ENCODE results near the gene ERH. TPM values are rescaled to one million over a fixed set of nuclear protein-coding genes. Genes with fewer than 3 reads are reported as not detected.
A peak's percentile ranks its signal among the peaks of the same experiment; 100 is the strongest.

The ERH gene
- total RNA-seq, 6 donors from 2014 or later: 36.7 to 121 (median 60.5) TPM

GRCh38 chr14:69345402-69345801 is 52.7 kb downstream of the ERH start:
- H3K27ac ChIP-seq: no peak overlapping the region
- no peaks in the 10 kb centered on the region for H3K36me3 ChIP-seq
- H3K27me3 ChIP-seq: peaks cover 0 to 4% (median 0%) of the 10 kb centered on the region in 4 donors
- H3K4me3 ChIP-seq: no peak overlapping the region
- ATAC-seq (ENCODE audit: low FRiP score in 2 of 2) (no peak), DNase-seq (no peak)
- TF ChIP-seq POLR2A (IDR thresholded peaks at IDR 0.05): no peak
- TF ChIP-seq, protein P1, sequence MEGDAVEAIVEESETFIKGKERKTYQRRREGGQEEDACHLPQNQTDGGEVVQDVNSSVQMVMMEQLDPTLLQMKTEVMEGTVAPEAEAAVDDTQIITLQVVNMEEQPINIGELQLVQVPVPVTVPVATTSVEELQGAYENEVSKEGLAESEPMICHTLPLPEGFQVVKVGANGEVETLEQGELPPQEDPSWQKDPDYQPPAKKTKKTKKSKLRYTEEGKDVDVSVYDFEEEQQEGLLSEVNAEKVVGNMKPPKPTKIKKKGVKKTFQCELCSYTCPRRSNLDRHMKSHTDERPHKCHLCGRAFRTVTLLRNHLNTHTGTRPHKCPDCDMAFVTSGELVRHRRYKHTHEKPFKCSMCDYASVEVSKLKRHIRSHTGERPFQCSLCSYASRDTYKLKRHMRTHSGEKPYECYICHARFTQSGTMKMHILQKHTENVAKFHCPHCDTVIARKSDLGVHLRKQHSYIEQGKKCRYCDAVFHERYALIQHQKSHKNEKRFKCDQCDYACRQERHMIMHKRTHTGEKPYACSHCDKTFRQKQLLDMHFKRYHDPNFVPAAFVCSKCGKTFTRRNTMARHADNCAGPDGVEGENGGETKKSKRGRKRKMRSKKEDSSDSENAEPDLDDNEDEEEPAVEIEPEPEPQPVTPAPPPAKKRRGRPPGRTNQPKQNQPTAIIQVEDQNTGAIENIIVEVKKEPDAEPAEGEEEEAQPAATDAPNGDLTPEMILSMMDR (IDR thresholded peaks at IDR 0.05): no peak
- TF ChIP-seq POLR2AphosphoS5 (IDR thresholded peaks at IDR 0.05): no peak
- TF ChIP-seq EP300 (IDR thresholded peaks at IDR 0.05): no peak
- H3K9me3 ChIP-seq: no peaks in the 10 kb centered on the region
- WGBS, 2 donors: 49 to 65% methylated on average over 3 to 4 of the region's 4 CpGs
- H3K4me1 ChIP-seq: peaks cover 0 to 3% (median 0%) of the 10 kb centered on the region in 4 donors

DNA sequence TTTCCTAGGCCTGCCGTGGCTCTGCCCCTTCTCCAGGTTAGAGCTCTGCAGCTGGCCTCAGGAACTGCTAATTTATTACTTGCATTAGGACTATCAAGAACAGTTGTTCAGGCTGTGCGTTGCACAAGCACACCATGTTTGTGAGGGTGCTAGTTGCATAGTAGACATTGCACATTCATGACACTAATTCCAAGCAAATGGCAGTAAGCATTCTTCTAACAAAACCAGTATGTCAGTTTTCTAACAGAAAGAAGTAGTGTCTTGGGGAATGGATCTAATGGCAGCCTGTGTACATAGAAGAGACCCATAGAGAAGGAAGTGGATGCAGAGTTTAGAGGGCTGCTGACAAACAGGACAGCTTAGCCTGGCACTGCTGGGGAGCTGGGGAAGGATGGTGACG is 53.9 kb downstream of the ERH start:
- TF ChIP-seq, protein P1 (IDR thresholded peaks at IDR 0.05): no peak
- TF ChIP-seq POLR2A (IDR thresholded peaks at IDR 0.05): no peak
- no peak for TF ChIP-seq EP300 (IDR thresholded peaks at IDR 0.05)
- no peak for TF ChIP-seq POLR2AphosphoS5 (IDR thresholded peaks at IDR 0.05)
- H3K27ac ChIP-seq: no peak overlapping the region
- DNase-seq (no peak), ATAC-seq (ENCODE audit: low FRiP score in 2 of 2) (no peak)
- H3K4me3 ChIP-seq: no peak overlapping the region
- peaks cover 0 to 4% (median 0%) of the 10 kb centered on the region in 4 donors for H3K27me3 ChIP-seq
- no peaks in the 10 kb centered on the region for H3K9me3 ChIP-seq
- H3K4me1 ChIP-seq: peaks cover 0 to 3% (median 0%) of the 10 kb centered on the region in 4 donors
- H3K36me3 ChIP-seq: no peaks in the 10 kb centered on the region
- WGBS, 2 donors: 83 to 94% methylated on average over 2 to 3 of the region's 3 CpGs

GRCh38 chr14:69342928-69343525 is 55.1 kb downstream of the ERH start:
- no peak for ATAC-seq (ENCODE audit: low FRiP score in 2 of 2)
- 80 to 85% methylated on average over 8 of the region's 8 CpGs for WGBS, 2 donors
- DNase-seq: no peak
- H3K27me3 ChIP-seq: peaks cover 0 to 4% (median 0%) of the 10 kb centered on the region in 4 donors
- no peaks in the 10 kb centered on the region for H3K36me3 ChIP-seq
- H3K27ac ChIP-seq: no peak overlapping the region
- H3K9me3 ChIP-seq: no peaks in the 10 kb centered on the region
- peaks cover 0 to 3% (median 0%) of the 10 kb centered on the region in 4 donors for H3K4me1 ChIP-seq
- no peak overlapping the region for H3K4me3 ChIP-seq
- TF ChIP-seq POLR2A (IDR thresholded peaks at IDR 0.05) (no peak), EP300 (IDR thresholded peaks at IDR 0.05) (no peak), POLR2AphosphoS5 (IDR thresholded peaks at IDR 0.05) (no peak)
- TF ChIP-seq, protein P1 (IDR thresholded peaks at IDR 0.05): no peak

DNA sequence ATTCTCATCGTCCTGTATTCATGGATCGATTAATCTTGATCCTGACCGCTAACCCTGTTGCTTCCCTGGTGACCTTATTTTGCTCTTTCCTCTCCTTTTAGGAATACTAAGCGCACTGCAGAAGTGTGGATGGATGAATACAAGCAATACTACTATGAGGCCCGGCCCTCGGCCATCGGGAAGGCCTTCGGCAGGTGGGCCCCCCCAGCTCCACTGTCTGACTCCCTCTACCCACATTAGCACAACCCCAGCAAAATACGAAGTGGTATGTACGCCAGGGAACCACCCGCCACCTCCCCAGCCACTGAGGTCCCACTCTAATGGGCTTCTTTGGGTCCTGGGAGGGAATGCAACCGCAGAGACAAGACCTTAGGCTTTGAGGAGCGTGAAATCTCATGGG is 58.7 kb downstream of the ERH start:
- DNase-seq (no peak), ATAC-seq (ENCODE audit: low FRiP score in 2 of 2) (peak in 1 of 2 donors; percentile 5)
- Histone ChIP-seq H3K4me3 (no peak overlapping the region), H3K27ac (no peak overlapping the region), H3K36me3 (no peaks in the 10 kb centered on the region), H3K27me3 (no peaks in the 10 kb centered on the region), H3K4me1 (no peaks in the 10 kb centered on the region), H3K9me3 (no peaks in the 10 kb centered on the region)
- 92 to 94% methylated on average over 10 to 13 of the region's 13 CpGs for WGBS, 2 donors
- TF ChIP-seq POLR2A (IDR thresholded peaks at IDR 0.05): no peak
- TF ChIP-seq, protein P1 (IDR thresholded peaks at IDR 0.05): no peak
- no peak for TF ChIP-seq EP300 (IDR thresholded peaks at IDR 0.05)
- no peak for TF ChIP-seq POLR2AphosphoS5 (IDR thresholded peaks at IDR 0.05)

DNA sequence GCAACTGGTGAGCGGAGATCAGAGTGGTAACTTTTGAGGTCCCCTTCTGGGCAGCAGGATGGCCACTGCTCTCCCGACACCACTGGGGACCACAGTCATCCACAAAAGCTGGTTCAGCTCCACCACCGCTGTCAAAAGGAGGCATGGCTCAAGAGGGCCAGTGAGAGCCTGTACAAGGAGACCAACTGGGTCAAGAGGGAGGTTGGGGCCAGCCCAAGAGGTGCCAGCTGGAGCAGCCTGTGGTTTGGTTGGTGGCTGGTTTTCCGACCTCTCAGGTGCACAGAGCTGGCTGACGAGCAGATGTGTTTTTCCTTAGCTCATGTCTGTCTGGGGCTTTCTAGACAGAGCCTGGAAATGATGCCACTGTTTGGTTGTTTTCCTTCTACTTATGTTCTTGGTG is 60.1 kb downstream of the ERH start:
- H3K4me3 ChIP-seq: no peak overlapping the region
- no peaks in the 10 kb centered on the region for H3K4me1 ChIP-seq
- H3K9me3 ChIP-seq: no peaks in the 10 kb centered on the region
- 67 to 94% methylated on average over 5 of the region's 5 CpGs for WGBS, 2 donors
- no peak for TF ChIP-seq POLR2A (IDR thresholded peaks at IDR 0.05)
- TF ChIP-seq, protein P1 (IDR thresholded peaks at IDR 0.05): no peak
- TF ChIP-seq EP300 (IDR thresholded peaks at IDR 0.05): no peak
- no peak for TF ChIP-seq POLR2AphosphoS5 (IDR thresholded peaks at IDR 0.05)
- H3K27me3 ChIP-seq: no peaks in the 10 kb centered on the region
- H3K36me3 ChIP-seq: no peaks in the 10 kb centered on the region
- no peak for ATAC-seq (ENCODE audit: low FRiP score in 2 of 2)
- H3K27ac ChIP-seq: no peak overlapping the region
- peak in 1 of 2 donors; percentile 57 for DNase-seq

Measured in upper lobe of left lung (tissue), 6 donors.